GM18507 (cell line): ENCODE results near the gene NLRP14.

Experiments used
- DNase-seq: peaks from one replicate; pipeline ENCODE4 v3.0.0; 2011; ENCODE audit warnings: low read depth; ENCODE audit not compliant: insufficient read length; ENCODE audit errors: extremely low spot score
- FAIRE-seq: peaks from 2 replicates; lab custom pipeline; 2011; peaks lifted over from hg19 to GRCh38; lab: Jason Lieb, UNC

NLRP14 gene, protein sequence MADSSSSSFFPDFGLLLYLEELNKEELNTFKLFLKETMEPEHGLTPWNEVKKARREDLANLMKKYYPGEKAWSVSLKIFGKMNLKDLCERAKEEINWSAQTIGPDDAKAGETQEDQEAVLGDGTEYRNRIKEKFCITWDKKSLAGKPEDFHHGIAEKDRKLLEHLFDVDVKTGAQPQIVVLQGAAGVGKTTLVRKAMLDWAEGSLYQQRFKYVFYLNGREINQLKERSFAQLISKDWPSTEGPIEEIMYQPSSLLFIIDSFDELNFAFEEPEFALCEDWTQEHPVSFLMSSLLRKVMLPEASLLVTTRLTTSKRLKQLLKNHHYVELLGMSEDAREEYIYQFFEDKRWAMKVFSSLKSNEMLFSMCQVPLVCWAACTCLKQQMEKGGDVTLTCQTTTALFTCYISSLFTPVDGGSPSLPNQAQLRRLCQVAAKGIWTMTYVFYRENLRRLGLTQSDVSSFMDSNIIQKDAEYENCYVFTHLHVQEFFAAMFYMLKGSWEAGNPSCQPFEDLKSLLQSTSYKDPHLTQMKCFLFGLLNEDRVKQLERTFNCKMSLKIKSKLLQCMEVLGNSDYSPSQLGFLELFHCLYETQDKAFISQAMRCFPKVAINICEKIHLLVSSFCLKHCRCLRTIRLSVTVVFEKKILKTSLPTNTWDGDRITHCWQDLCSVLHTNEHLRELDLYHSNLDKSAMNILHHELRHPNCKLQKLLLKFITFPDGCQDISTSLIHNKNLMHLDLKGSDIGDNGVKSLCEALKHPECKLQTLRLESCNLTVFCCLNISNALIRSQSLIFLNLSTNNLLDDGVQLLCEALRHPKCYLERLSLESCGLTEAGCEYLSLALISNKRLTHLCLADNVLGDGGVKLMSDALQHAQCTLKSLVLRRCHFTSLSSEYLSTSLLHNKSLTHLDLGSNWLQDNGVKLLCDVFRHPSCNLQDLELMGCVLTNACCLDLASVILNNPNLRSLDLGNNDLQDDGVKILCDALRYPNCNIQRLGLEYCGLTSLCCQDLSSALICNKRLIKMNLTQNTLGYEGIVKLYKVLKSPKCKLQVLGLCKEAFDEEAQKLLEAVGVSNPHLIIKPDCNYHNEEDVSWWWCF

DNA sequence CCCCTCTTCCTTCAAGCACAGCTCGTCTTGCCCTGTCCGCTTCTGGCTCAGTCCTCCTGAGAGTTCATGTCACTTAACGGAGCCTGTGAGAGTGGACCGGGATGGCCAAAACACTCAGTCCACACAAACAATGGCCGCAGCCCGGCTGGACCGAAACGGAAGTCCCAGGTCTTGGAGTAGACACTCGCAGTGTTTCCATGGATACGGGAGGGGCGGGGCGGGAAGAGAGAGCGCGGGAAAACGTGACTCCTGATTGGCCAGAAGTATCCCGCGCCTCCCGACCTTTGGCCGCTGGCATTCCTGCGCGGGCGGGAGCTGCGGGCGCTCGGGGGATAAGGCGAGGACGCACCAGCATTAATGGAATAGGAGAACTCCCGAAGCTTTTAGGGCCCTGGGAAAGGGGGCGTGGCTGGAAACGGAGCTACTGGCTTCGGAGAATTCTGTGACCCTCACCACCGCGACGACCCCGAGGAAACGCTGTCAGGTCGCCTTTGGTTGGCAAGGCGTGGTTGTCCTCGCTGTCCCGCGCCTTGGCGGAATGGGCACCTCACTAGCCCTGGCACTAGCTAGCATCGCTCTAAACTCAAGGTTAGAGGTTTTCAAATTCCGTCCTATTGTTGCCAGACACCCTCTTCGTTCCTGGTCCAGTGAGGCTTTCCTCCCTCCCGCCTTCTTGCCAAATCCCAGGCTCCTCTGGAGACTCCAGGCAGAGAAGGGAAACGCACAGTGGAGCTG, at the start of gene NLRP14, which contains the start of gene ZNF214:
TSS of gene NLRP14 (plus strand) at position 297 of the 735 bp plus-strand sequence. CDS start 18,108 bp downstream, outside the sequence.
TSS of gene ZNF214 (minus strand) at position 164 of the 735 bp plus-strand sequence. CDS start 17,511 bp downstream, outside the sequence.
- DNase-seq, result no peak
- no peak for FAIRE-seq

DNA sequence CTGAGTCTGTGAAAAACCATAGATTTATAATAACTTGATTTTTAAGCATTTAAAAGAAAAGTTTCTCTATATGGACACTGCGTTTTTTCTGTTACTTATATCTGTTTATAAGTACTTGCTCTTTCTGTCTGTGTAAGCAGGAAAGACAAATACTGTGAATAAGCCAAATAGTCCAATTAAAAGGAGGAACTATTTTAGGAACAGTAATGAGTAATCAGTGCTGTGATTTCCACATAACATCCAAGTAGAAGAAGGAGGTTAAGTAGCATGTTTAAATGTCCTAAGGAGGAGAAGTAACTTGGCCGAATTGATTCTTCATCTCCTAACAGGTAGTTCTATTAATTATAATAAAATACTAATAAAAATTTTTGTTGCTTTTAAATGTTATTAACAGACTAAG, 40.9 kb upstream of the NLRP14 start:
- DNase-seq, result no peak

DNA sequence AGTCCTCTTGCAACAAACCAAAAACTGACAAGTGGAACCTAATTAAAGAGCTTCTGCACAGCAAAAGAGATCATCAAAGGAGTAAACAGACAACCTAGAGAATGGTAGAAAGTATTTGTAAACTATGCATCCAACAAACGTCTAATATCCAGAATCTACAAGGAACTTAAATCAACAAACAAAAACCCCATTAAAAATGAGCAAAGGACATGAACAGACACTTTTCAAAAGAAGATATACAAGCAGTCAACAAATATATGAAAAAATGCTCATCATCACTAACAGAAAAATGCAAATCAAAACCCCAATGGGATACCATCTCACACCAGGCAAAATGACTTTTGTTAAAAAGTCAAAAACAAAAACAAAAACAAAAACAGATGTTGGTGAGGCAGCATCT, 33.8 kb upstream of the NLRP14 start:
- DNase-seq (no peak), FAIRE-seq (no peak)

More for the DNA sequence above, 40.9 kb upstream of the NLRP14 start:
- no peak for FAIRE-seq

DNA sequence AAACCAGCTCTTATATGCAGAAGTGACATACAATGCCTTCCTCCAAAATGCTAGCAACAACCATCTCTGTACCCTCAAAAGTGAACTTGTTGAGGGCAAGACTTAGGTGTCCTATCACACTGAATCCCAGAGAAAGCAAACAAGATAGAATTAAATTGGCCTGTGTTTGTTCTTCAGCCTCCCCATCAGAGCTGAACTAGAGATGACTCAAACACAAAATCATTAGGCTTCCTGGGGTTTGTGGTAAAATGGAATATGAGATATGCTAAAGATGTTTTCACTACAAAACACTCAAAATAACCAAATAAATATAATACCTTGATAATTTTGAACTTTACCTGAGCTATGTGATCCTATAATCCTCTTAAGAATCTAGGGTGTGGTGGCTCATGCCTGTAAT, 31.8 kb upstream of the NLRP14 start:
- DNase-seq, result no peak
- FAIRE-seq, result no peak

DNA sequence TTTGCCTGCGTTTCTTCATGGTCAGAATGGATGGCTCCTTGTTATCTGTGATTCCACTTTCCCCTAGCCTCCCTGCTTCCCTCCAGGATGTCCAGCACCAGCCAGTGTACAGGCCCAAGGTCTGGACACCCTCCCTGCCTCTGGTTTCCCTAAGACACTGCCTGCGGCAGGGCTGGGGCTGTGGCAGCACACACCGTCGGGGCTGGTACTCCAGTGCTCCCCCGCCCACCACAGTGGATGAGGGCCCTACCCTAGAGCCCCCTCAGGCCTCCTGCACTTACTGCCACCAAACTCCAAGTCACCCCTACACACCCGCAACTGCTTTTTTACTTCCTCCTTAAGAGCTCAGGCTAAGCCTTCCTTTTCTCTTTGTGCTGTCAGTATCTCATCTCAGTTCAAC, 29.1 kb upstream of the NLRP14 start:
- DNase-seq (no peak), FAIRE-seq (no peak)

DNA sequence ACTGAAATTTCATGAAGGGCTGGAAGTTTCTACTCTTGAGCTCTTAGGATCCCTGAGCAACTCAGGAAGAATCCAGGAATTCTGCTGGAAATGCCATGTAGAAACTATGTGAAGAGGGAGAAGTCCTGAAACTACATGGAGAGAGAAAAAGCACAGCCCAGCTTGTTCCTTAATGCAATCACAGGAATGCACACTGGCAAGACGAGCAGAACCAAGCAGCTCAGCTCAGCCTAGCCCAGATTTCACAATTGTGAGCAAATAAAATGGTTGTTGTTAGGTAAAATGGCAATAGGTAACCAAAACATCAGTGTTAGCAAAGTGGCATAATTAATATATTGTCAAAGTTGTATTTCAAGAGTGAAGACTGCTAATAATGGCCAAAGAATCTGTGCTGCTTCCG, 28.3 kb upstream of the NLRP14 start:
- FAIRE-seq (no peak), DNase-seq (no peak)

DNA sequence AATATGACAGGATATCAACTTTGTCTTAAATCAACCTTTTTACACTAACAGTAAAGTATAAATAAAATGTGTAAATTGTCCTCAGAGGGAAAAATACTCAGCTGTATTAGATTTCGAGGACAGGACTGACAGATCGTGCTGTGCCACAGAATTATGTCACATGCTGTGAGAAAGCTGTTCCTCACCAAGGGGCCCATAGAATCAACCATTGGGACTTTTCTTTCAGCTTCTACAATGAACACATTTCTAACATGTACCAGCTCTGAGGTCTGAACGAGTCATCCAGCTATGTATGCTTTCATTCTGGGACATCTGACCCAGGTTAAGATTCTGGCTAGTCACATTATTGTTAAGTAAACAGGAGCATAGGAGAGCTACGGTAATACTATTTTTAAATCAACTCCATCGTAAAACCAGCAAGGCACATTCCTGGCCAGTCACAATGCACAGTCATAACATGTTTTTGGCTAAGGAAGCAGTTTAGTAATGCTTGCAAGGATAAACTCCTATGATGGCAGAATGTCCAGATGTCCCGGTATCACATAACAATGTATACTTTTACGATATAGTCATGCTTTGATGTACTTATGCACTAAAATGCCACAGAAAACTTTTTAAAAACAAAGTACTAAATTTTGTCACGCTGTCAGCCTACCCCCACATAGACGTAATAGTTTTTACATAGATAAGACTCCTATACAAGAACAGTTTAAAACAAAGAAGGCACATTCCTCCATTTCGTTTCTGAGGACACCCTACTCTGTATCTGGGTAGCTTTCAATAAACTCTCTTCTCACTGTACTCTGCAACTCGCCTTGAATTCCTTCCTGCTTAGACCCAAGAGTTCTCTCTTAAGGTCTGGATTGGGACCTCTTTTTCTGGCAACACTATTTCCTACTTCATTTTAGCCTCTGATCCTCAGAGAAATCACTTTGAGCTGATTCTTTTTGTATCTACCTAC, 27.5 kb upstream of the NLRP14 start:
- FAIRE-seq (no peak), DNase-seq (no peak)

DNA sequence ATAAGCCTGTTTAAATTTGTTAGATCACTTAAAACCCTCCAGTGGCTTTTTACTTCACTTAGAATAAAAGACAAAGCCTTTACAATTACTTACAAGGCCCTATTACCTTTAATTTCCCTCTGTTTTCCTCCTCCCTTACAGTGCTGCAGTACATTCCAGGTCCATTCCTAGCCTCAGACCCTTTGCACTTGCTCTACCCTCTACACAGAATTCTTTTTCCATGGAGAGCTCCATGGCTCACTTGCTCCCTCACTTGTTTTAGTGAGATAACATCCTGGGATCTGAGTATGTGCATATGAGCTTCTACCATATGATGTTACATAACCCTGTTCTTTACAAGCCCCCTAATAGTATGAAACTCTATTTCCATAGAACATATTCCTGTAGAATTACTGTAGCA, 24.6 kb upstream of the NLRP14 start:
- DNase-seq (no peak), FAIRE-seq (no peak)

DNA sequence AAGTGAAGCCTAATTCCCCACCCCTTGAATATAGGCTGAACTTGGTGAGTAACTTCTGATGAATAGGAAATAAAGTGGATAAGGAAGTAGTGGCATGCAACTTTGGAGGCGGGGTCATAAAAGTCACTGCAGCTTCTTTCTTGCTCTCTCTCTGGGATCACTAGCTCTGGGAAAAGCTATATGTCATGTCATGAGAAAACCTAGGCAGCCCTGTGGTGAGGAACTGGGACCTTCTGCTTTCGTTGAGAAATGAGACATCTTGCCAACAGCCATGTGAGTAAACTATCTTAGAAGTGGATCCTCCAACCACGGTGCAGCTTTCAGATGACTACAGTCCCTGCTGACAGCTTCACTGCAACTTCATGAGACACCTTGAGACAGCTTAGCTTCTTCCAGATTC, 15.8 kb upstream of the NLRP14 start:
- DNase-seq, result no peak
- peak; percentile 26 for FAIRE-seq

DNA sequence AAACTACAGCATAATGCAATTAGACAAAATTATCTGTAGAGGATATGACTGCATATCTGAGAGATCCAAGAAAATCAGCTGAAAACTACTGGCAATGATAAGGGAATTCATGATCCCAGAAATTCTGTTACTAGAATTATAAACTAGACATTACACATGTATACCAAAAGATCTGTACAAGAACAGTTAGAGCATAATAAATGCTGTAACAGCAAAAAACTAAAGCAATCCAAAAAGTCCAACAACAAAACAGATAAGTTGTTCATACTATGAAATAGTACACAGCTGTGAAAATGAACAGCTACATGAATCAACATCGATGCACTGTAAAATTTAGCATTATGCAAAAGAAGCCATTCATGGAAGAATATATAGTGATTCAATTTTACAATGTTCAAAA, 6.2 kb upstream of the NLRP14 start:
- no peak for DNase-seq
- FAIRE-seq, result no peak

DNA sequence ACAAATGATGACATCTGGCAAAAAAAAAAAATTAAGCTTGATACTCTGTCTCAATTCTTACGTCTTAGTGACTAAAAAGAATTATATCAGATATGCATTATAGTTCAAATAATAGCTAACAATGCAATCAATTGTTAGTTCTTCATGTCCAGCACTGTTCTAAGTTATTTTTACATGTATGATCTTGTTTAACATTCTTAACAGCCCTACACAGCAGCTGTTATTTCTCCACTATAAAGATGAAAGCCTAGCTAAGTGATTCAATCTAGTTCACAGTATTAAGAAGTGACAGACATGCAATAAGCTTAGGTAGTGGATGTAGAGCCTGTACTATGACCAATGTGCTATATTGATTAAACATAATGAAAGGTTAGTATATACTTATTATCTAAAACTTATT, 4.3 kb upstream of the NLRP14 start:
- FAIRE-seq (no peak), DNase-seq (no peak)

DNA sequence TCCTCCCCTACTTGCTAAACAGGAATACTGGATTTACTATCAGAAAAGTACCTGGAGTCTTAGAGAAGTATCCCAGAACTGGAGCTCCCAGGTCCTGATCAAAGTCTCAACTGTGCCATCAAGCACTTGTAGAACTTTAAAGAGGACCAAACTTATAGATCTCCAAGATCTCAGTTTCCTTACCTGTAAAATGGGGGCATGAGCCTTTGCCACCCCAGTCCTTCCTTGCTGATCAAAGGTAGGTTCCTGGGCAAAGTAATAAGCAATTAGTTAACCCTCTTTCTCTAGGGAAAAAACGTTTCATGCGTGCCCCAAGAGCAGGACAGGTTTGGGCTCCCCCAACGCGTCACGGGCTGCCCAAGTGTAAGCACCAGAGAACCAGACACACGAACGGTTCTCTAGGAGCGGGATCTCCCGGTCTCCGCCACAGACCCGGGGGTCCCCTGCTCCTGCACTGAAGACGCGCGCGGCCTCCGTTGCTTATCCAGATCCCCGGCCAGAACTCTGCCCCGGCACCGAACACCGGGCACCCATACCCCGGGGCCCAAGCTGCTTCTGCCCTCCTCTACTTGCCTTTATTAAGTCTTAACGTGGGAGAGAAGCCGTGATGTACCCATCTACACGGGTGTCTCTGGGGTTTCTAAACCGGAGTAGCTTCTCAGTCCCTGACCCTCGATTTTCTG, 638 bp upstream of the NLRP14 start:
- DNase-seq (no peak), FAIRE-seq (no peak)

DNA sequence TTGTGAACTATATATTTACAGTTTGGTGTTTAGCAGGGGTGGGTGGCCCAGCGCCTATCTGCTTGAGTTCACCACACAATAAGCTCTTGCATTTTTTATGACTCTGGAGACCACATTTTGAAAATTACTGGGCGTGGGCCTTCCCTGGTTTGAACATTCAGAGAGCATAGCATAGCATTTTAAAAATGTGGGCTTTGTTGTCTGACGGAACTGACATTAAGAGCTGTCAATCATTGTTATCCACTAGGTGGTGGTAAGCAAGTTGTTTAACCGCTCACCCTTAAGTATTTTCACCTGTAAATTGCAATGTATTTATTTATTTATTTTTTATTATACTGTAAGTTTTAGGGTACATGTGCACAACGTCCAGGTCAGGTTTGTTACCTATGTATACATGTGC, 1.0 kb downstream of the NLRP14 start:
- DNase-seq, result no peak
- FAIRE-seq, result no peak

DNA sequence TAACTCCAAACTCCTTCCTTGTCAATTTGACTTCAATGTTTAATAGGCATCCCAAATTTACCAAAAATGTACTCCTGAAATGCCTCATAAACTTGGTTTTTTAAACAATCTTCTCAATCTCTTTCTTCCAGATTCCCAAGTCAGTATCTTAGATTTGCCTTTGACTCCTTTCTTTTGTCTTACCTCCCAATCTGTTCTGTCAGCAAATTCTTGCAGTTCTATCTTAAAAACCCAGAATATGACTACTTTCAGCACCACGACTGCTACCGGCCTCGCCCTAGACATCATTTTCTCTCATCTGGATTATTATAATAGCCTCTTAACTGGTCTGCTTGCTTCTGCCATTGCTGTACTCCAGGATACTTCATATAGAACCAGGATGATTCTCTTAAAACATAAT, 7.9 kb downstream of the NLRP14 start:
- DNase-seq (no peak), FAIRE-seq (no peak)

DNA sequence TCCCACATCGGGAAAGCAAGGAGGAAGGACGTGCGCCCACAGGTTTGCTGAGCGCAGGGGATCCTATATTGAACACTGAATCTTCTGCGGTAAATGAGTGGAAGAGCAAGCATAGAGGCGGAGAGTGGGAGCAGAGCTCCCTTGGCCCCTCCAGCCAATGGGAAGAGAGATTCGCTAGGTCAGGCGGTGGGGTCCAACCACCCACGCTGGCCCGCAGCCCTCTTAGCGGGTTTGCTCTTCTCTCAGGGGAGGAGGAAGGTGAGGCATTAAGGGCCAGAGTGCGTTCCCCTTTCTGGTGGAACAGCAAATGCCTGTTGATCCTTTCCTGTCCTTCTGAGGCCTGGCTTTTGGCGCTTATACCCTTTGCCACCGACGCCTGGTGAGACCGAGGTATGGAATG, 10.6 kb downstream of the NLRP14 start:
- DNase-seq (no peak), FAIRE-seq (no peak)

DNA sequence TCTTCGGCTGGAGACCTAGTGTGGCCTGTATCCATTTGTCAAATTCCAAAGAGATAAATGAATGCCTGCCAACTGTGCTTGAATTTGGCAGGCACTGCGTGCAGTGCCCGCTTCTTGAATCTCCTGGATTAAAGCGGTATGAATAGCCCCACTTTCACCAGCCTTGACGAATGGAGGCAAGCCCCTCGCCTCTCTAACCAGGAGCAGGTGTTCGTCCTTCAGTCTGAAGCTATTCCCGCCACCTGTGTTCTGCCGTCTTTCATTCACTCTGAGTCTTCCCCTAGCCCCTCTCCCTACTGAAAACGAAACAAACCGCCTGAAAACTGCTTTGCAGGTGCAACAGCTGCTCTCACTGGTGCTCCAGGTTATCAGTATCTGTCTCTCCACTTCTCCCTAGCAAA, 11.2 kb downstream of the NLRP14 start:
- FAIRE-seq, result no peak

DNA sequence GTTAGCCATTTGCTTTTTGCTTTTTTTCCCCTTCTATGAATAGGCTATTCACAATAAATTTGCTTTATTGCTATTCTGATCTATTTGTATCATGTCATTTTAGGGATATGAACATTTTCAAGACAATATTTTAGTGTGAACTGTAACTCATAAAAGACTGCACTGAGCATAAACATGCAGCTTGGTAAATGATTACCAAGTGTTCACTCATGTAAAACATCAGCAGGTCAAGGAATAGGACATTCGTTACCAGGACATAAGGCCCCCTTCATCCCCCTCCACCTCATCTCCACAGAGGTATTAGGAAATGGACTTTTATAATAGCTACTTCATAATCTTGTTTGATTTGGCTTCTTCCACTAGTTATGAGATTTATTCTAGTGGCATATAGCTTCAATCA, 12.4 kb downstream of the NLRP14 start:
- FAIRE-seq, result no peak
- DNase-seq, result no peak

More for the DNA sequence above, 11.2 kb downstream of the NLRP14 start:
- DNase-seq, result no peak

DNA sequence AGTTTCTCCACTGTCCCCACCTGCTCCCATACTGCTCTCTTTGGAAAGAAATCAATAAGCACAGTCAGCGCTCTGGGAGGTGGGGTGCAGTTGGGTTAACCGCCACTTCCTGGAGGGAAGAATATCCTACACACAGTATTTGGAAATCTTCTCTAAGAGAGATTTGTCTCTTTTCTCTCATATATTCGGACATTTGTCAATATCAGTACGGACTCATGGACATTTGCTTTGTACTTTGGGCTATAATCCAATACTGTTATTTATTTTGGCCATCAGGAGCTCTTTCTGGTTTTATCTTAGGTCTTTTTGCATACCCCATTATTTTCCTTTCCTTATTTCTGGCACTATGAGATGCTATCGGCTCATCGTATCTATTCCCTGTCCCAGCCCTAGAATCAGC, 13.7 kb downstream of the NLRP14 start:
- no peak for FAIRE-seq
- DNase-seq, result no peak
